Measurements from ENCODE around the gene CTSD. TPM values are rescaled to one million over a fixed set of nuclear protein-coding genes. Genes with fewer than 3 reads are reported as not detected.

Gene CTSD
- total RNA-seq, 1 experiment from 2014 or later = 158 TPM

- H2BK15ac ChIP-seq (ENCODE audit: low read depth, low read length) = no peak overlapping the region
- Mint-ChIP-seq H3K27me3 (ENCODE audit: low read depth) (peaks cover 31% of the 10 kb centered on the region), H3K27ac (no peak overlapping the region), H3K4me1 (no peaks in the 10 kb centered on the region), H3K9me3 (peaks cover 2 to 3% of the 10 kb centered on the region in 2 experiments; a peak in 2 of 5 replicates), H3K4me3 (no peak overlapping the region), H3K36me3 (ENCODE audit: insufficient read depth in 1 of 3, low read depth in 3 of 3) (no peaks in the 10 kb centered on the region)
- H2AK5ac ChIP-seq (ENCODE audit: insufficient read length, low read length) = no peak overlapping the region
- H3K27me3 ChIP-seq (ENCODE audit: insufficient read depth, low read length) = no peaks in the 10 kb centered on the region; the same call in 1 of the 2 replicates
- no peak overlapping the region for H2BK20ac ChIP-seq (ENCODE audit: low read depth, low read length, poor library complexity, severe bottlenecking)
- TF ChIP-seq, protein P1, sequence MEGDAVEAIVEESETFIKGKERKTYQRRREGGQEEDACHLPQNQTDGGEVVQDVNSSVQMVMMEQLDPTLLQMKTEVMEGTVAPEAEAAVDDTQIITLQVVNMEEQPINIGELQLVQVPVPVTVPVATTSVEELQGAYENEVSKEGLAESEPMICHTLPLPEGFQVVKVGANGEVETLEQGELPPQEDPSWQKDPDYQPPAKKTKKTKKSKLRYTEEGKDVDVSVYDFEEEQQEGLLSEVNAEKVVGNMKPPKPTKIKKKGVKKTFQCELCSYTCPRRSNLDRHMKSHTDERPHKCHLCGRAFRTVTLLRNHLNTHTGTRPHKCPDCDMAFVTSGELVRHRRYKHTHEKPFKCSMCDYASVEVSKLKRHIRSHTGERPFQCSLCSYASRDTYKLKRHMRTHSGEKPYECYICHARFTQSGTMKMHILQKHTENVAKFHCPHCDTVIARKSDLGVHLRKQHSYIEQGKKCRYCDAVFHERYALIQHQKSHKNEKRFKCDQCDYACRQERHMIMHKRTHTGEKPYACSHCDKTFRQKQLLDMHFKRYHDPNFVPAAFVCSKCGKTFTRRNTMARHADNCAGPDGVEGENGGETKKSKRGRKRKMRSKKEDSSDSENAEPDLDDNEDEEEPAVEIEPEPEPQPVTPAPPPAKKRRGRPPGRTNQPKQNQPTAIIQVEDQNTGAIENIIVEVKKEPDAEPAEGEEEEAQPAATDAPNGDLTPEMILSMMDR (conservative IDR thresholded peaks at IDR 0.05) = no peak
- H2BK12ac ChIP-seq (ENCODE audit: insufficient read length, low read depth, low read length) = no peak overlapping the region
- H3K9me3 ChIP-seq (ENCODE audit: control insufficient read depth, low read depth, low read length) = no peaks in the 10 kb centered on the region
- no peak overlapping the region for H3K23ac ChIP-seq (ENCODE audit: insufficient read length, low read depth, low read length)
- H4K20me1 ChIP-seq (ENCODE audit: control insufficient read depth, insufficient read depth, insufficient read length) = no peaks in the 10 kb centered on the region
- no peak overlapping the region for H4K91ac ChIP-seq (ENCODE audit: insufficient read length, low read depth, low read length)
- no peak overlapping the region for H3K56ac ChIP-seq (ENCODE audit: insufficient read length, low read depth, low read length)
- H3K23me2 ChIP-seq (ENCODE audit: insufficient read length, low read depth, low read length, poor library complexity, severe bottlenecking) = no peaks in the 10 kb centered on the region
- no peak overlapping the region for H3K18ac ChIP-seq (ENCODE audit: insufficient read length, low read depth, low read length)
- WGBS (ENCODE audit: extremely low coverage, insufficient read length, low lambda C conversion rate) = no CpG with 5 or more reads among the region's 8 CpGs
- no peak overlapping the region for H3K14ac ChIP-seq (ENCODE audit: insufficient read depth, low read length)
- H2AFZ ChIP-seq (ENCODE audit: low read length) = no peak overlapping the region
- H2BK5ac ChIP-seq (ENCODE audit: insufficient read length, low read length) = no peak overlapping the region
- no peak overlapping the region for H3T11ph ChIP-seq (ENCODE audit: low read length)
- no peak overlapping the region for H2BK120ac ChIP-seq (ENCODE audit: low read depth, low read length, poor library complexity, severe bottlenecking)
- no peak overlapping the region for H4K5ac ChIP-seq (ENCODE audit: insufficient read length, low read depth, low read length)
- H3K4me2 ChIP-seq (ENCODE audit: insufficient read depth, insufficient read length, low read length) = no peak overlapping the region
- no peak for DNase-seq
- H4K8ac ChIP-seq (replicated peaks; ENCODE audit: insufficient read length, low read depth, low read length) = no peak overlapping the region
- H3K9ac ChIP-seq (ENCODE audit: extremely low read depth, insufficient read length, low read length) = no peak overlapping the region
- H3K79me2 ChIP-seq (ENCODE audit: insufficient read depth, low read length) = no peaks in the 10 kb centered on the region
- H3K4ac ChIP-seq (ENCODE audit: low read depth, low read length) = no peak overlapping the region
- no peaks in the 10 kb centered on the region for H3K4me1 ChIP-seq (ENCODE audit: insufficient read depth, low read length)
- H3K27ac ChIP-seq (ENCODE audit: insufficient read length, low read depth, low read length) = no peak overlapping the region
- no peaks in the 10 kb centered on the region for H3K79me1 ChIP-seq (ENCODE audit: insufficient read depth, low read depth, low read length, poor library complexity, severe bottlenecking)
Measured at GRCh38 chr11:1717745-1718144, 46.0 kb downstream of the CTSD start.
